Germinal center (tissue), 1 donor: ENCODE results near the gene GLI1.
"Not testable (repeated sequence)": the region's sequence is repeated elsewhere in the genome, so short reads cannot be mapped to it uniquely, and the experiment has no call there.

ENCODE experiments used
- DNase-seq: peaks from one replicate; pipeline ENCODE4 v3.0.0; 2012; ENCODE audit warnings: mixed read lengths, low spot score

Gene GLI1

DNA sequence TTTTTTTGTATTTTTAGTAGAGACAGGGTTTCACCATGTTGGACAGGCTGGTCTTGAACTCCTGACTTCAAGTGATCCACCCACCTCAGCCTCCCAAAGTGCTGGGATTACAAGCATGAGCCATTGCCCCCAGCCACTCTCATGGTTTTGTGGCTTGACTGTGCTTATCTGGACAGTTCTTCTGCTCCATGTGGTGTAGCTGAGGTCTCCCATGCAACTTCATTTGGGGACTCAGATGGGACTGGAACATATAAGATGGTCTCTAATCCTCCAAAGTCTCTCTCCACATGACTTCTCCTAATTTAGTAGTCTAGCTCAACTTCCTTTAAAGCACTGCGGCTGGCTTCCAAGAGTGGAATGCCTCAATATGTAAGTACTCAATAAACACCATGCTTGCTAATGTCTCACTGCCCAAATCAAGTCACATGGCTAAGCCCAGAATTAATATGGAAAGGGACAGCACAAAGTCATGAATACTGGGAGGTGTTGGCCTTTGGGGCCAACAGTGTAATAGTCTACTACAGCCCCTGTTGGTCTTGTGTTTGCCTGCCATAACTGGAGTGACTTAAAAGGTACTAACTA lies 17.6 kb upstream of the GLI1 start:
- DNase-seq: no peak

DNA sequence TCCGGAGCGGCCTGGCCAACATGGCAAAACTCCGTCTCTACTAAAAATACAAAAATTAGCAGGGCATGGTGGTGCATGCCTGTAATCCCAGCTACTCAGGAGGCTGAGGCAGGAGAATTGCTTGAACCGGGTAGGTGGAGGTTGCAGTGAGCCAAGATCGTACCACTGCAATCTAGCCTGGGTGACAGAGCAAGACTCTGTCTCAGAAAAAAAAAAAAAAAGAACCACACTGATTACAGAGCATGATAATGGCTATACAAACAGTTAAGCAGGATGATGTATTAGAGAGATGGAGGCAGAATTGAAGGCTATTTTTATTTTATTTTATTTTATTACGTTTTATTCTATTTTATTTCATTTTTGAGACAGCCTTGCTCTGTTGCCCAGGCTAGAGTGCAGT lies 15.2 kb upstream of the GLI1 start:
- not testable (repeated sequence) for DNase-seq

DNA sequence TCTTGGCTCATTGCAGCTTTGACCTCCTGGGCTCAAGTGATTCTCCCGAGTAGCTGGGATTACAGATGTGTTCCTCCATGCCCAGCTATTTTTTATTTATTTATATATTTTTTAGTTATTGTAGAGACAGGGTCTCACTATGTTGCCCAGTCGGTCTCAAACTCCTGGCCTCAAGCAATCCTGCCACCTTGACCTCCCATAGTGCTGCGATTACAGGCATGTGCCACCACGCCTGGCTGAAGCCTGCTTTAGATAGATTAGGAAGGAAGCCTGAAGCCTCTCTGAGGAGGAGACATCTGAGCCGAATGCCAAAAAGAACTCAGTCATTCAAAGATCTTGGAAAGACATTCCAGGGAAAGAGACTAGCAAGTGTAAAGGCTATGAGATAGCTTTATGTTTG lies 14.8 kb upstream of the GLI1 start:
- no peak for DNase-seq

DNA sequence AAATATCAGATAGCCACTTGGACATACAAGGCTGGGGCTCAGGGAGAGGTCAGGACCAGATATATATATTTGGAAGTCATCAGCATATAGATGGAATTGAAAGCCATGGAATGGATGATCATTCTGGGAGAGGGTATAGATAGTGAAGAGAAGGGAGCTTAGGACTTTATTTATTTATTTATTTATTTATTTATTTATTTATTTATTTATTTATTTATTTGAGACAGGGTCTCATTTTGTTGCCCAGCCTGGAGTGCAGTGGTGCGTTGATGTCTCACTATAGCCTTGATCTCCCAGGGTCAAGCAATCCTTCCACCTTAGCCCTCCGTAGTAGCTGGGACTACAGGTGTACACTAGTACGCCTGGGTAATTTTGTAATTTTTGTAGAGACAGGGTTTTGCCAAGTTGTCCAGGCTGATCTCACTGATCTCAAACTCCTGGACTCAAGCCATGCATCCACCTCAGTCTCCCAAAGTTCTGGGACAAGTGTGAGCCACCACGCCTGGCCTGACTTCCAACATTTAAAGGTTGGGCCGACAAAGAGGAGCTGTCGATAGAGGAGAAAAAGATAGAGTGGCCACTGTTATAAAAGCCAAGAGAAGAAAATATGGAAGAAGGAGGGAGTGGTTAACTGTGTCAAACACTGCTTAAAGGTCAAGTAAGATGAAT lies 13.2 kb upstream of the GLI1 start:
- DNase-seq: no peak

DNA sequence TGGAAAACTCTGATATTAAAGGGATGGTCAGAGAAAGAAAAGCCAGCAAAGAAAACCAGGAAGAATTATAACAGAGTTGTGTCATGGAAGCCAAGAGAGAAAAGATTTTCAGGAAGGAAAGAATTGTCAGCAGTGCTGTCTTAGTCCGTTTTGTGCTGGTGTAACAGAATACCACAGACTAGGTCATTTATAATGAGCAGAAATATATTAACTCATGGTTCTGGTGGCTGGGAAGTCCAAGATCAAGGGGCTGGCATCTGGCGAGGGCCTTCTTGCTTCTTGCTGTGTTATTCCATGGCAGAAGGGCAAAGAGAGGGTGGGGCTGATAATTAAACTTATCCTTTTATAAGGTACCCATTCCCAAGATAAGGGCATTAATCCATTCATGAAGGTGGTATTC lies 10.9 kb upstream of the GLI1 start:
- DNase-seq: no peak

DNA sequence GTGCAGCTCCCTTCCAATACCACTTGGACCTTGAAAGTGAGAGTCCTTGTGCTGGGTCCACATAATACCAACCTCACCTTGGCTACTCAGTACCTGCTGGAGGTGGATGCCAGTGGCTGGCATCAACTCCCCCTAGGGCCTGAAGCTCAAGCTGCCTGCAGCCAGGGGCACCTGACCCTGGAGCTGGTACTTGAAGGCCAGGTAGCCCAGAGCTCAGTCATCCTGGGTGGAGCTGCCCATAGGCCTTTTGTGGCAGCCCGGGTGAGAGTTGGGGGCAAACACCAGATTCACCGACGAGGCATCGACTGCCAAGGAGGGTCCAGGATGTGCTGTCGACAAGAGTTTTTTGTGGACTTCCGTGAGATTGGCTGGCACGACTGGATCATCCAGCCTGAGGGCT lies 10.2 kb upstream of the GLI1 start:
- DNase-seq: no peak

DNA sequence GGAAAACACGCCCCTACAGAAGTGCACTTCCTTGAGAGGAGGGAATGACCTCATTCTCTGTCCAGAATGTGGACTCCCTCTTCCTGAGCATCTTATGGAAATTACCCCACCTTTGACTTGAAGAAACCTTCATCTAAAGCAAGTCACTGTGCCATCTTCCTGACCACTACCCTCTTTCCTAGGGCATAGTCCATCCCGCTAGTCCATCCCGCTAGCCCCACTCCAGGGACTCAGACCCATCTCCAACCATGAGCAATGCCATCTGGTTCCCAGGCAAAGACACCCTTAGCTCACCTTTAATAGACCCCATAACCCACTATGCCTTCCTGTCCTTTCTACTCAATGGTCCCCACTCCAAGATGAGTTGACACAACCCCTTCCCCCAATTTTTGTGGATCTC lies 9.5 kb upstream of the GLI1 start:
- no peak for DNase-seq

DNA sequence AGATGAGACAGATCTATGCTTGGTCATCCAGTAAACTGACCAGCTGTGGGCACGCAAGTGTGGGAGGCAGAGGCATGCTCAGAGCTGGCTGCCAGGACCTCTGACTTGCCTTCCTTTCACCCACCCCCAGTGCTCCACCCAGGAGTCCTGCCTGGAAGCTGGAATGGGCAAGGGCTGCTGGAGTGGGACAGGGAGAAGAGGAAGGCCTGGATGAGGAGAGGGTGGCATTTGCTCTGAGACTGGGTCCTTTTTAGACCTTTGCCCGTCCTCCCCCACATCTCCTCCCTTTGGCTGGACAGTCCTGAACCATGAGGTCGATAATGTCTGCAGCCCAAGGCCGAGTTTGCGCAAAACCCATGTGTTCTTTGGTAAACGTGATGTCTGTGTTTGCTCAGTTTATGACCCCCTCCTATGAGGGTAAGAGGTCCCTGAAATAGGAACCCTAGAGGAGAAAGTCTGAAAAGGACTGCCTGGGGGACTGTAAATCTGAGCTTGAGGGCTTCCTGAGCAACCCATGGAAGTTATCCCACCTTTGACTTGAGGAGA lies 8.3 kb upstream of the GLI1 start:
- no peak for DNase-seq

DNA sequence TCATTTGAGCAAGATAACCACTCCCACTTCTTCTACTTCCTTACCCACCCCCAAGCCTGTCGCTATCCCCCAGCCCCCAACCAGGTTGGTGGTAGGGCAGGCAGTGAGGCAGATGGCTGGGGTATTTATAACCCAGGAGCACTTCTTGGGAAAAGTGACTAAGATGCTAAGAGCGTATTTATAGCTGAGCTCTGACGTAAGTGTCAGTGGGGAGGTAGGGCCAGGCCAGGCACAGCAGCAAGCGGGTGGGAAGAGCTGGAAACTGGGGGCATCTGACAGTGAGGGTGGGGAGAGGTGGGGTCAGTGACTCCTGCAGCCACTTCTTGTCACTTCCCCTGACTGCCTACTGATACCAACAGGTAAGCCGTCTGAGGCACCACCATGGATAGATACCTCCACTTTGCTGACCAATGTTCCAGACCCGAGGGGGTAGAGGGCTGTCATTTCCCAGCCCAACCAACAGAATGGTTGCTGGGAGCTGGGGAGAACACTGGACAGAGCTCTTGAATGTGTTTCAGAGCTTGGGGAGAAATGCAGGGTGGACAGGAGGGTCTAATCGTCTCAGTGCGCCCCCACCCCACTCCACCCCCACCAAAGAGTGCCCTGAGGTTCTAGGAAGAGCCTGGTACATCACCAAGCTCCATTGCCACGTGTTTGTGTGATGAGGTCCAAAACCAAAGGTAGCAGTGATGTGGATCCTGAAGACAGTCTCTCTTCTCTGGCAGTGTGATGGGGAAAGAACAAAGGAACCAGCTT lies 7.2 kb upstream of the GLI1 start:
- DNase-seq: no peak

DNA sequence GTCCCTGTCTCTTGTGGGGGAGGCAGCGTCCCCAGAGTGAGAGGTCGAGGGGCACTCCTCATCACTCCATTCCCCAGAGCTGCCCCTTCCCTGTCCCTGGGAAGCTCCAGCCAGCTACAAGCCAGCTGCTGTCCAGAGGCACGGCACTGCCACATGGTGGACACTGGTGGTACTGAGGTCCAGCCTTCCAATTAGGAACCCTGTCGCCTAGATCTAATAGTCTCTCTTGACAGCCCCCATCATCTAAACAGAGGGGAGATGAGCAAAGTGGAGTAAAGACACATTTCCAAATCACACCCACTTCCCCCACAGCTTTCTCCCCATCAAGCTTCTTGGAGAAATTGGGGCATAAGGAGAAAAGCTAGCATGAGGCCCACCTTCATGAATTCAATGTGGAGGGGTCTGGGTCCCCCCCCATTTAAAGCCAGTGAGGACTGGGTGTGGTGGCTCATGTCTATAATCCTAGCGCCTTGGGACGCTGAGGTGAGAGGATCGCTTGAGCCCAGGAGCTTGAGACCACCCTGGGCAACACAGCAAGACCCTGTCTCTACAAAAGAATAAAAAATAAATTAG lies 6.6 kb upstream of the GLI1 start:
- DNase-seq: no peak

DNA sequence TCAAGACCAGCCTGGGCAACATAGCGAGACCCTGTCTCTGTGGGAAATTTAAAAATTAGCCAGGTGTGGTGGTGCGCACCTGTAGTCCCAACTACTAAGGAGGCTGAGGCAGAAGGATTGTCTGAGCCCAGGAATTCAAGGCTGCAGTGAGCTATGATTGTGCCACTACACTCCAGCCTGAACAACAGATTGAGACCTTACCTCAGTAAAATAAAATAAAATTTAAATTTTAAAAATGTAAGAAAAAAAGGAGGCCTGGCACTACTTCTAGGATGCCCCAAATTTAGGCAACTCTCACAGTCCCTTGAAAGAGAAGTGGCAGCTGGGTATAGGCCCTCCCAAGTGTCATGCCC lies 5.4 kb upstream of the GLI1 start:
- no peak for DNase-seq

DNA sequence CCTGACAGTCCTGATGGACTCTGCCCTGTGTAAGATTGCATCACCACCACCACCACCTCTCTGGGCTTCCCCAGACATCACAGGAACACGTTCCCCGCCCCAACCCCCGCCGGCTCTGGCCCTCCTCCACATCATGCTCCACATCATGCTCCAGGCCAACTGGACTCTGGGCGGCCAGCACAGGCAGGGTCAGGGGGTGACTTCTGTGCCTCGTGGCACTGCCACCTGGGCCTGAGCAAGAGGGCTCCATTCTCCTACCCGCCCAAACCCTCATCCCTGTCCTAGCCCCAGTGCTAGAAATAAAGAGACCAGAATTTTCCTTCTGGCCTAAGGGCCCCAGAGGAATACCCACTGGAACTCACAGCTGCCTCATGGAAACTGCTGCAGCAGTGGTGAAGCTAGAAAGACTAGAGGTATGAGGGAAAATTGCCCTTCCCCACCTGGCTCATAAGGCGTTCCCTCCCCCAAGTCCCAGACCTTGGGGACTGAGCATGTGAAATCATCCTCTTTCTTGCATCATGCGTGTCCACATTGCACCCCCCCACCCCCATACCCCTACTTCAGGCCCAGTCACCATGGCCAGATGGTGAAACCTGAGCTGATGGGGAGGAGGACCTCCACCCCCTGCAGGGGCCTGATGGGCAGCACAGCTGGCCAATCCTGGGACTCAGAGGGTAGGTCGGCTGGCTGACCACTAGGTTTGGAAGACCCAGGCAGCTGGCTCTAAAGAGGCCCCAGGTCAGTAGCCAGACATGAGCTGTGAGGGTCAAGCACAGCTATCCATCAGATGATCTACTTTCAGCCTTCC lies 4.8 kb upstream of the GLI1 start, which contains the start of gene INHBE:
Gene INHBE (plus strand): TSS at position 742 of the 808 bp plus-strand sequence. CDS start 230 bp downstream, outside the sequence.
- no peak for DNase-seq

DNA sequence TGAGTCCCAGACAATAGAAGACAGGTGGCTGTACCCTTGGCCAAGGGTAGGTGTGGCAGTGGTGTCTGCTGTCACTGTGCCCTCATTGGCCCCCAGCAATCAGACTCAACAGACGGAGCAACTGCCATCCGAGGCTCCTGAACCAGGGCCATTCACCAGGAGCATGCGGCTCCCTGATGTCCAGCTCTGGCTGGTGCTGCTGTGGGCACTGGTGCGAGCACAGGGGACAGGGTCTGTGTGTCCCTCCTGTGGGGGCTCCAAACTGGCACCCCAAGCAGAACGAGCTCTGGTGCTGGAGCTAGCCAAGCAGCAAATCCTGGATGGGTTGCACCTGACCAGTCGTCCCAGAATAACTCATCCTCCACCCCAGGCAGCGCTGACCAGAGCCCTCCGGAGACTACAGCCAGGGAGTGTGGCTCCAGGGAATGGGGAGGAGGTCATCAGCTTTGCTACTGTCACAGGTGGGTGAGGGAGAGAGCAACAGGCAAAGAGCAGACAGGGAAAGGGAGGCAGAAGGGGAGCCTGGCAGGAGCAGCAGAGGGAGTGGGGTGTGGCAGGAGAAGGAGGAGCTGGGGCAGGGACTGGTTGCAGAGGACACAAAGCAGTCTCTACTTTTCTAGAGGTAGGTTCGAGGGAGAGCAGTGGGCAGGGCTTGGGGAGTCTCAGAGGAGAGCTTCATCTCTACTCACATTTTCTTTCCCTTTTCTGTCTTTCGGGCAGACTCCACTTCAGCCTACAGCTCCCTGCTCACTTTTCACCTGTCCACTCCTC lies 4.0 kb upstream of the GLI1 start:
- no peak for DNase-seq

DNA sequence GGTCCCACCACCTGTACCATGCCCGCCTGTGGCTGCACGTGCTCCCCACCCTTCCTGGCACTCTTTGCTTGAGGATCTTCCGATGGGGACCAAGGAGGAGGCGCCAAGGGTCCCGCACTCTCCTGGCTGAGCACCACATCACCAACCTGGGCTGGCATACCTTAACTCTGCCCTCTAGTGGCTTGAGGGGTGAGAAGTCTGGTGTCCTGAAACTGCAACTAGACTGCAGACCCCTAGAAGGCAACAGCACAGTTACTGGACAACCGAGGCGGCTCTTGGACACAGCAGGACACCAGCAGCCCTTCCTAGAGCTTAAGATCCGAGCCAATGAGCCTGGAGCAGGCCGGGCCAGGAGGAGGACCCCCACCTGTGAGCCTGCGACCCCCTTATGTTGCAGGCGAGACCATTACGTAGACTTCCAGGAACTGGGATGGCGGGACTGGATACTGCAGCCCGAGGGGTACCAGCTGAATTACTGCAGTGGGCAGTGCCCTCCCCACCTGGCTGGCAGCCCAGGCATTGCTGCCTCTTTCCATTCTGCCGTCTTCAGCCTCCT lies 3.4 kb upstream of the GLI1 start:
- DNase-seq: peak; percentile 58

DNA sequence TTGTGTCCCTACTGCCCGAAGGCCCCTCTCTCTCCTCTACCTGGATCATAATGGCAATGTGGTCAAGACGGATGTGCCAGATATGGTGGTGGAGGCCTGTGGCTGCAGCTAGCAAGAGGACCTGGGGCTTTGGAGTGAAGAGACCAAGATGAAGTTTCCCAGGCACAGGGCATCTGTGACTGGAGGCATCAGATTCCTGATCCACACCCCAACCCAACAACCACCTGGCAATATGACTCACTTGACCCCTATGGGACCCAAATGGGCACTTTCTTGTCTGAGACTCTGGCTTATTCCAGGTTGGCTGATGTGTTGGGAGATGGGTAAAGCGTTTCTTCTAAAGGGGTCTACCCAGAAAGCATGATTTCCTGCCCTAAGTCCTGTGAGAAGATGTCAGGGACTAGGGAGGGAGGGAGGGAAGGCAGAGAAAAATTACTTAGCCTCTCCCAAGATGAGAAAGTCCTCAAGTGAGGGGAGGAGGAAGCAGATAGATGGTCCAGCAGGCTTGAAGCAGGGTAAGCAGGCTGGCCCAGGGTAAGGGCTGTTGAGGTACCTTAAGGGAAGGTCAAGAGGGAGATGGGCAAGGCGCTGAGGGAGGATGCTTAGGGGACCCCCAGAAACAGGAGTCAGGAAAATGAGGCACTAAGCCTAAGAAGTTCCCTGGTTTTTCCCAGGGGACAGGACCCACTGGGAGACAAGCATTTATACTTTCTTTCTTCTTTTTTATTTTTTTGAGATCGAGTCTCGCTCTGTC lies 2.7 kb upstream of the GLI1 start:
- no peak for DNase-seq

DNA sequence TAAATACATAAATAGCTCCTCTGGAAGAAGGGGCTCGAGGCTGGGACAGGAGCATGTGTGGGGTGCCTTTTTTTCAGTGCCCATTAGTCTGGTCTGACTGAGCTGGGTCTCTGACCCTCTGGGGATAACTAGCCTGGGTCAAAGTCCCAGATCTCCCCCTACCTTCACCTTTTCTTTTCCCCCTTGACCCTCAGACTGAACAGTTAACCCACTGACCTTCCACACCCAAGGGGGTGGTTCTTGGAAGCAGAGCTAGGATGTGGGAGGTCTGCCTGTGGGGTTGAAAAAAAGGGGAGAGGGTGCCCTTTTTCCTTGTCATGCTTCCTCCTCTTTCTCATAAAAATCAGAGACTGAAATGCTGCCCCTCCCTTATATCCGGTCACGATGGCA lies 925 bp upstream of the GLI1 start:
- DNase-seq: no peak

DNA sequence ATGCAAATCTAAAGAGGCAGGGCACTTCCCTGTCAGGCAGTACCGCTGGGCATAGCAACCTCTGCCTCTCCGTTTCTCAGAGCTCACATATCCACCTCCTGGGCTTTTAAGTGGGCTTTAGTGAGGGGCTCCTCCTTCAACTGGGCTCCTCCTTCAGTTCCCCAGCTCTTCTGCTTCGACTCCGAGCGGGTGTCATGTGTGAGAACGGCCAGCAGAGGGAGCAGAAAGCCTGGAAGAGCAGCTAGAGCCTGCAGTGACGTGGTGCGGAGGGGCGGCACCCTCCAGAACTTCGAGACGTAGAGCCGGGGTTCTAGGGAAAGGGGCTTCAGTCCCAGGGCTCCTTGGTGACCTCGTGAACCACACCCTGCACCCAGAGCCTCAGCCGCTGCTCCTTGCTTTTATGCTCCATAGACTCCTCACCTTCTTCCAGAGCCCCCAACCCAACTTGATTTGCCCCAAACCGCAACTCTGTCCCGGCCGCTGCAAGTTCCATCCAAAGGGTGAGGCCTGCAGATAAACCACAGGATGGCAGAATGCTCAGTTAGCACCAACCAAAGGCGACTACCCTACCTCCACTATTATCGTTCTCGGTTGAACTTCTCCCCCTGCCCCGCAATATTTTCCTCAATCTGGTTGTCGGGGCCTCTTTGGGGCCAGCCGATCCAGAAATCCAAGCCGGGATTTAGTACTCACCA lies 383 bp upstream of the GLI1 start:
- DNase-seq: peak; percentile 82

DNA sequence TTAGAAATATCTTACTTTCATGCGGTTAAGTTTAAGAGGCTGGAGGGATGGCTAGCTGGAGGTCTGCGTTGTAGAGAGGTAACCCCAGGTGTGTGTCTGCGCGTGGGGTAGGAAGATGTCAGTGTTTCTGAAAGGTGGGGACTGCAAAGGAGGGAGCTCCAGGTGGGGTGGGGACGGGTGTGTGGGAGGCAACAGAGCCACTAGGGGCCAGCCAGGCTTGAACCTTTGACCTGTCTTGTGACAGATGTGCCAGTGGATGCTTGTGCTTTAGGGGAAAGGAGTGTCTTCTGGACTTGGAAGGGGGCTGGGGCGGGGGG lies 841 bp downstream of the GLI1 start:
- DNase-seq: no peak

DNA sequence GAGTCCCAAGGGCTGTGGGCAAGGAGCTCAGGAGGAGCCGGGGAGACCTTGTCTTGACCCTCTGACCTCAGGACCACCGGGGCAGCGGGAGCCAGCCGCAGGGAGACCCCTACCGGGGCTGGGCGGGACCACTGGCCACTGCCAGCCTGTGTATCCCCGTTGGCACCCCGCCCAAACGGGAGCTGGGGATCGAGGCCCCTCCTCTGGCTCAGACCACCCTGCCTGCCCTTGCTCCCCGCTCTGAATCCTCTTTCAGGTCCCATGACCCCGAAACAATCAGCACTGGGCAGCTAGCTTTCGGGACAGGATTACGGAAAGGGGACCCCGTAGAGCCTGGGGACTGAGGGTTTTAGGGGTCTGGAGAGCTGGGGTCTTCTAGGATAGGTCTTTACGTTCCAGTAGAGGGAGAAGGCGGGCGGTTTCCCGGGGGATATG lies 1.3 kb downstream of the GLI1 start:
- DNase-seq: no peak
